Measurements from ENCODE around the gene MYO3B.
"Not testable (repeated sequence)": the region's sequence is repeated elsewhere in the genome, so short reads cannot be mapped to it uniquely, and the experiment has no call there.

Gene MYO3B

GRCh38 chr2:170523506-170523905, 345.6 kb downstream of the MYO3B start:
- no peak for DNase-seq

- no peak for DNase-seq
Observed at GRCh38 chr2:170524828-170525565, 347.1 kb downstream of the MYO3B start.

- DNase-seq, result no peak
Observed at GRCh38 chr2:170525566-170525900, 347.6 kb downstream of the MYO3B start.

- peak; percentile 95 for DNase-seq
Observed at GRCh38 chr2:170530284-170530745, 352.4 kb downstream of the MYO3B start.

- DNase-seq, result no peak
Observed at GRCh38 chr2:170530803-170531564, 353.0 kb downstream of the MYO3B start.

GRCh38 chr2:170531876-170532275, 353.9 kb downstream of the MYO3B start:
- no peak for DNase-seq

GRCh38 chr2:170533156-170533555, 355.2 kb downstream of the MYO3B start:
- no peak for DNase-seq

- no peak for DNase-seq
Observed at GRCh38 chr2:170535552-170535951, 357.6 kb downstream of the MYO3B start.

- DNase-seq, result no peak
Observed at GRCh38 chr2:170544817-170545216, 366.9 kb downstream of the MYO3B start.

GRCh38 chr2:170548304-170548703, 370.4 kb downstream of the MYO3B start:
- DNase-seq, result no peak

GRCh38 chr2:170550501-170550900, 372.6 kb downstream of the MYO3B start:
- no peak for DNase-seq

GRCh38 chr2:170551899-170552298, 374.0 kb downstream of the MYO3B start:
- not testable (repeated sequence) for DNase-seq

- DNase-seq, result no peak
Observed at GRCh38 chr2:170553748-170554147, 375.8 kb downstream of the MYO3B start.

GRCh38 chr2:170554278-170554955, 376.5 kb downstream of the MYO3B start:
- DNase-seq, result no peak

GRCh38 chr2:170562928-170563327, 385.0 kb downstream of the MYO3B start:
- no peak for DNase-seq

- DNase-seq, result no peak
Observed at GRCh38 chr2:170563401-170563800, 385.5 kb downstream of the MYO3B start.

GRCh38 chr2:170566138-170566537, 388.2 kb downstream of the MYO3B start:
- DNase-seq, result no peak

- no peak for DNase-seq
Observed at GRCh38 chr2:170567429-170567828, 389.5 kb downstream of the MYO3B start.

- no peak for DNase-seq
Observed at GRCh38 chr2:170568511-170568910, 390.6 kb downstream of the MYO3B start.

GRCh38 chr2:170571612-170572011, 393.7 kb downstream of the MYO3B start:
- no peak for DNase-seq

GRCh38 chr2:170573671-170574070, 395.7 kb downstream of the MYO3B start:
- no peak for DNase-seq

- no peak for DNase-seq
Observed at GRCh38 chr2:170576296-170576695, 398.3 kb downstream of the MYO3B start.

- DNase-seq, result no peak
Observed at GRCh38 chr2:170577356-170577755, 399.4 kb downstream of the MYO3B start.

- no peak for DNase-seq
Observed at GRCh38 chr2:170578606-170579005, 400.7 kb downstream of the MYO3B start.

Data from NCI-H1694 treated with DMSO at 0.1 percent for 48 hours (cell line).